KMS-11 (cell line): Measurements from ENCODE around the gene WSCD1.

Experiments used
- H2AFZ ChIP-seq: fragments of 200-600 bp; sonication (generic); 2 replicates; pipeline ENCODE4 v1.6.1; 2016; ENCODE audit warnings: antibody characterized with exemption, mixed run types, low read depth
- H3K27ac ChIP-seq: fragments of 200-600 bp; sonication (generic); 2 replicates; pipeline ENCODE4 v1.6.1; 2016; ENCODE audit warnings: mild to moderate bottlenecking, mixed run types
- H3K27me3 ChIP-seq: fragments of 200-600 bp; sonication (generic); 2 replicates; pipeline ENCODE4 v1.6.1; 2017; ENCODE audit warnings: mild to moderate bottlenecking, low read depth, mixed run types, moderate library complexity; ENCODE audit not compliant: insufficient read depth
- H3K36me3 ChIP-seq: fragments of 200-600 bp; sonication (generic); 2 replicates; pipeline ENCODE4 v1.6.1; 2017; ENCODE audit warnings: mild to moderate bottlenecking, mixed run types; ENCODE audit not compliant: insufficient read depth
- H3K4me1 ChIP-seq: fragments of 200-600 bp; sonication (generic); 2 replicates; pipeline ENCODE4 v1.6.1; 2016; ENCODE audit warnings: mild to moderate bottlenecking, low read depth, mixed run types; ENCODE audit not compliant: poor library complexity, severe bottlenecking
- H3K4me2 ChIP-seq: fragments of 200-600 bp; sonication (generic); 2 replicates; pipeline ENCODE4 v1.7.0; 2016; ENCODE audit warnings: mild to moderate bottlenecking, mixed run types
- H3K4me3 ChIP-seq: fragments of 200-600 bp; sonication (generic); IDR thresholded peaks from 2 replicates; pipeline ENCODE4 v1.6.1; 2017; ENCODE audit warnings: low read depth, low read length, mixed read lengths; ENCODE audit not compliant: insufficient read depth
- H3K79me2 ChIP-seq: fragments of 200-600 bp; sonication (generic); 2 replicates; pipeline ENCODE4 v1.6.1; 2016; ENCODE audit warnings: low read depth, mixed run types; ENCODE audit not compliant: insufficient read depth
- H3K9ac ChIP-seq: fragments of 200-600 bp; sonication (generic); 2 replicates; pipeline ENCODE4 v1.6.1; 2016; ENCODE audit warnings: mild to moderate bottlenecking, mixed run types
- H4K20me1 ChIP-seq: fragments of 200-600 bp; sonication (generic); 2 replicates; pipeline ENCODE4 v1.6.1; 2016; ENCODE audit warnings: mild to moderate bottlenecking, mixed run types; ENCODE audit not compliant: insufficient read depth
- TF ChIP-seq, protein P1 (sequence below): fragments of 200-600 bp; sonication (generic); conservative IDR thresholded peaks from 2 replicates; pipeline ENCODE4 v1.6.1; 2017; ENCODE audit warnings: low read depth, mild to moderate bottlenecking, antibody characterized with exemption, low read length, moderate library complexity, mixed read lengths

Gene WSCD1

DNA sequence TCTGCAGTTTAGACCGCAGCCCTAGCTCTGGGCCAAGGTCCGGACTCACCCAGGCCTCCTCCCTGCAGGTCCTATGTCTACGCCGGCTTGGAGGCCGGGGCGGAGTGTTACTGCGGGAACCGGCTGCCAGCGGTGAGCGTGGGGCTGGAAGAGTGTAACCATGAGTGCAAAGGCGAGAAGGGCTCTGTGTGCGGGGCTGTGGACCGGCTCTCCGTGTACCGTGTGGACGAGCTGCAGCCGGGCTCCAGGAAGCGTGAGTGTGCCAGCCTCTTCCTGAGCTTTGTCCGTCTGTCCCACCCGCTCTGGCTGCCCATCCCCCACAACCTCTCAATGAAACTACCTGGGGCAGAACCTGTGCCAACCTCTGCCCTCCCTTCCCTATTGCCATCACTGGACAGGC is 20.1 kb downstream of the WSCD1 start:
- H3K27me3 ChIP-seq, result no peaks in the 10 kb centered on the region
- H3K79me2 ChIP-seq, result no peaks in the 10 kb centered on the region
- no peak overlapping the region for H3K27ac ChIP-seq
- no peaks in the 10 kb centered on the region for H4K20me1 ChIP-seq
- no peak overlapping the region for H3K4me2 ChIP-seq
- no peak overlapping the region for H3K4me3 ChIP-seq
- H2AFZ ChIP-seq, result no peak overlapping the region
- TF ChIP-seq, protein P1, sequence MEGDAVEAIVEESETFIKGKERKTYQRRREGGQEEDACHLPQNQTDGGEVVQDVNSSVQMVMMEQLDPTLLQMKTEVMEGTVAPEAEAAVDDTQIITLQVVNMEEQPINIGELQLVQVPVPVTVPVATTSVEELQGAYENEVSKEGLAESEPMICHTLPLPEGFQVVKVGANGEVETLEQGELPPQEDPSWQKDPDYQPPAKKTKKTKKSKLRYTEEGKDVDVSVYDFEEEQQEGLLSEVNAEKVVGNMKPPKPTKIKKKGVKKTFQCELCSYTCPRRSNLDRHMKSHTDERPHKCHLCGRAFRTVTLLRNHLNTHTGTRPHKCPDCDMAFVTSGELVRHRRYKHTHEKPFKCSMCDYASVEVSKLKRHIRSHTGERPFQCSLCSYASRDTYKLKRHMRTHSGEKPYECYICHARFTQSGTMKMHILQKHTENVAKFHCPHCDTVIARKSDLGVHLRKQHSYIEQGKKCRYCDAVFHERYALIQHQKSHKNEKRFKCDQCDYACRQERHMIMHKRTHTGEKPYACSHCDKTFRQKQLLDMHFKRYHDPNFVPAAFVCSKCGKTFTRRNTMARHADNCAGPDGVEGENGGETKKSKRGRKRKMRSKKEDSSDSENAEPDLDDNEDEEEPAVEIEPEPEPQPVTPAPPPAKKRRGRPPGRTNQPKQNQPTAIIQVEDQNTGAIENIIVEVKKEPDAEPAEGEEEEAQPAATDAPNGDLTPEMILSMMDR, result no peak
- no peaks in the 10 kb centered on the region for H3K4me1 ChIP-seq
- no peak overlapping the region for H3K9ac ChIP-seq
- no peaks in the 10 kb centered on the region for H3K36me3 ChIP-seq

DNA sequence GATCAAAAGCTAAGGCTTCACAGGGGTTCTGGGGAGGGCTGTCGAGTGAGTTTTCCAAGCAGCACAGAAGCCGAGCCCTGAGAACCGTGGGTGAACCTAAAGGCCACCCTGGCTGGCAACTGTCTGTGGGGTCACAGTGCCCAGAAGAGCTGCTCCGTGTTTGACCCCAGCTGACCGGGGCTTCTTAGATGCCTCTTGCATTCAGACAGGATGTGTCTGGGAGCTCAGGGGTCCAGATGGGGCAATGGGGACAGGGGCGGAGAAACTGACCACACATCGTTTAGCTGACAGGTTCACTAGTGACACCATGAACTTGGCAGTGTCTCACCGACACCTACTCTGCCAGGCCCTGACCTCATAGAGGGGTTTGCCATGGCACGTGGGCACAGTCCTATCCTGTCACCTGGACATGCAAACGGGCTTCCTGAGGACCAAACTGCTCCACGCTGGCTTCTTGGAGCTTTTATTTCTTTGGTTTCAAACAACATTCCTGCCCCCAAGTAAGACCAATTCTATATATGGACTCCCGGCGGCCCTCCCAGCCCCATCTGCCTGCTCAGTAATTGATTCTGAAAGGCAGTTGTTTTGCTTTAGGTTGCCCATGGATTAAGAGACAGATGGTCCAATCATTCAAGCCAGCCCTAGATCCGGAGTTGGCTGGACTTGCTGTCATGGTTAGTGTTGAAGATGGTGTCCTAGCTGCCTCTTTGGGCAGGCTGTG is 22.2 kb downstream of the WSCD1 start:
- no peaks in the 10 kb centered on the region for H3K36me3 ChIP-seq
- no peak overlapping the region for H3K4me3 ChIP-seq
- H3K79me2 ChIP-seq, result no peaks in the 10 kb centered on the region
- H3K4me2 ChIP-seq, result no peak overlapping the region
- no peaks in the 10 kb centered on the region for H3K4me1 ChIP-seq
- H3K9ac ChIP-seq, result no peak overlapping the region
- H2AFZ ChIP-seq, result no peak overlapping the region
- no peaks in the 10 kb centered on the region for H3K27me3 ChIP-seq
- TF ChIP-seq, protein P1, result no peak
- H3K27ac ChIP-seq, result no peak overlapping the region
- no peaks in the 10 kb centered on the region for H4K20me1 ChIP-seq

DNA sequence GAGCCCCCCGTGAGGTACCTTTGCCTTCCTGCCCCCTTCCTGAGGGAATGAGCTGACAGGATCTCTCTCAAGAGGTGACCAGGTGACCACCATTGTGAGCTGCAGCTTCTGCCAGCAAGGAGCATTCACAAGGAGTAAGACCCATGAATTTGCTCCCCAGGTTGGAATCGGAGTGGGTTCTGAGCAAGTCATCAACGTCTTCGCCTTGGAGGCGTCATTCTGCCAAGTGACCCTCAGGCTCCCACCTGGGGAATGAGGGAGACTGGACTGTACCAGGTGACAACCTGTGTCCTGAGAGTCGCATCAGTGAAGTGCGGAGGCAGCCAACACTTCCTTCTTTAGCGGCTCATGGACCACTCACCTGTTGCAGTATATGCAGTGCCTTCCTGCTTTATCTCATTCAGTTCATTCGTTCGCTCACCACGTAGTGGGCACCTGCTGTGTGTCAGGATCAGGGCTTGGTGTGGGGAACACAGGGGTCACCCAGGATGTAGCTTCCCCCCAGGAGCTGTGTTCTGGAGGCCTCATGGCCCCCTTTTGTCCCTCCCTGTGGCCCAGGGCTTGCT is 22.8 kb downstream of the WSCD1 start:
- H3K36me3 ChIP-seq, result no peaks in the 10 kb centered on the region
- H3K4me1 ChIP-seq, result no peaks in the 10 kb centered on the region
- H3K4me2 ChIP-seq, result no peak overlapping the region
- H3K27ac ChIP-seq, result no peak overlapping the region
- no peak overlapping the region for H3K9ac ChIP-seq
- H4K20me1 ChIP-seq, result no peaks in the 10 kb centered on the region
- no peaks in the 10 kb centered on the region for H3K27me3 ChIP-seq
- TF ChIP-seq, protein P1, result no peak
- no peak overlapping the region for H3K4me3 ChIP-seq
- no peaks in the 10 kb centered on the region for H3K79me2 ChIP-seq
- H2AFZ ChIP-seq, result no peak overlapping the region

DNA sequence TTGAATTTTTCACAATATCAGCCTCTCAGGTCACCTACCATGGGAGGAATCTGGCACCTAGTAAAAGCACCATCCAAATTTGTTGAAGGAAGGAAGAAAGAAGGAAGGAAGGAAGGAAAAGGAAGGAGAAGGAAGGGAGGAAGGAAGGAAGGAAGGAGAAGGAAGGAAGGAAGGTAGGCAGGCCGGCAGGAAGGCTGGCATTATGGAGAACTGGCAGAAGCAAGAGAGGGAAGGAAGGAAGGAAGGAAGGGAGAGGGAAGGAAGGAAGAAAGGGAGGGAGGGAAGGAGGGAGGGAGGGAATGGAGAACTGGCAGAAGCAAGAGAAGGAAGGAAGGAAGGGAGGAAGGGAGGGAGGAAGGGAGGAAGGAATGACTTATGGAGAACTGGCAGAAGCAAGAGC is 24.3 kb downstream of the WSCD1 start:
- no peaks in the 10 kb centered on the region for H3K4me1 ChIP-seq
- no peaks in the 10 kb centered on the region for H3K79me2 ChIP-seq
- no peak overlapping the region for H2AFZ ChIP-seq
- no peak overlapping the region for H3K4me2 ChIP-seq
- H3K36me3 ChIP-seq, result no peaks in the 10 kb centered on the region
- H3K27ac ChIP-seq, result no peak overlapping the region
- H3K4me3 ChIP-seq, result no peak overlapping the region
- no peak overlapping the region for H3K9ac ChIP-seq
- H4K20me1 ChIP-seq, result no peaks in the 10 kb centered on the region
- TF ChIP-seq, protein P1, result no peak
- no peaks in the 10 kb centered on the region for H3K27me3 ChIP-seq
